HG02623 (cell line): ENCODE data around the gene GOLGA5.
A peak's percentile ranks its signal among the peaks of the same experiment; 100 is the strongest.
"Not testable (repeated sequence)": the region's sequence is repeated elsewhere in the genome, so short reads cannot be mapped to it uniquely, and the experiment has no call there.

ENCODE experiments used
- ATAC-seq: cut with Tn5 transposase; IDR thresholded peaks from one replicate; pipeline ENCODE4 v1.9.1; 2021; ENCODE audit warnings: moderate library complexity; ENCODE audit not compliant: unreplicated experiment

Gene GOLGA5, protein sequence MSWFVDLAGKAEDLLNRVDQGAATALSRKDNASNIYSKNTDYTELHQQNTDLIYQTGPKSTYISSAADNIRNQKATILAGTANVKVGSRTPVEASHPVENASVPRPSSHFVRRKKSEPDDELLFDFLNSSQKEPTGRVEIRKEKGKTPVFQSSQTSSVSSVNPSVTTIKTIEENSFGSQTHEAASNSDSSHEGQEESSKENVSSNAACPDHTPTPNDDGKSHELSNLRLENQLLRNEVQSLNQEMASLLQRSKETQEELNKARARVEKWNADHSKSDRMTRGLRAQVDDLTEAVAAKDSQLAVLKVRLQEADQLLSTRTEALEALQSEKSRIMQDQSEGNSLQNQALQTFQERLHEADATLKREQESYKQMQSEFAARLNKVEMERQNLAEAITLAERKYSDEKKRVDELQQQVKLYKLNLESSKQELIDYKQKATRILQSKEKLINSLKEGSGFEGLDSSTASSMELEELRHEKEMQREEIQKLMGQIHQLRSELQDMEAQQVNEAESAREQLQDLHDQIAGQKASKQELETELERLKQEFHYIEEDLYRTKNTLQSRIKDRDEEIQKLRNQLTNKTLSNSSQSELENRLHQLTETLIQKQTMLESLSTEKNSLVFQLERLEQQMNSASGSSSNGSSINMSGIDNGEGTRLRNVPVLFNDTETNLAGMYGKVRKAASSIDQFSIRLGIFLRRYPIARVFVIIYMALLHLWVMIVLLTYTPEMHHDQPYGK

DNA sequence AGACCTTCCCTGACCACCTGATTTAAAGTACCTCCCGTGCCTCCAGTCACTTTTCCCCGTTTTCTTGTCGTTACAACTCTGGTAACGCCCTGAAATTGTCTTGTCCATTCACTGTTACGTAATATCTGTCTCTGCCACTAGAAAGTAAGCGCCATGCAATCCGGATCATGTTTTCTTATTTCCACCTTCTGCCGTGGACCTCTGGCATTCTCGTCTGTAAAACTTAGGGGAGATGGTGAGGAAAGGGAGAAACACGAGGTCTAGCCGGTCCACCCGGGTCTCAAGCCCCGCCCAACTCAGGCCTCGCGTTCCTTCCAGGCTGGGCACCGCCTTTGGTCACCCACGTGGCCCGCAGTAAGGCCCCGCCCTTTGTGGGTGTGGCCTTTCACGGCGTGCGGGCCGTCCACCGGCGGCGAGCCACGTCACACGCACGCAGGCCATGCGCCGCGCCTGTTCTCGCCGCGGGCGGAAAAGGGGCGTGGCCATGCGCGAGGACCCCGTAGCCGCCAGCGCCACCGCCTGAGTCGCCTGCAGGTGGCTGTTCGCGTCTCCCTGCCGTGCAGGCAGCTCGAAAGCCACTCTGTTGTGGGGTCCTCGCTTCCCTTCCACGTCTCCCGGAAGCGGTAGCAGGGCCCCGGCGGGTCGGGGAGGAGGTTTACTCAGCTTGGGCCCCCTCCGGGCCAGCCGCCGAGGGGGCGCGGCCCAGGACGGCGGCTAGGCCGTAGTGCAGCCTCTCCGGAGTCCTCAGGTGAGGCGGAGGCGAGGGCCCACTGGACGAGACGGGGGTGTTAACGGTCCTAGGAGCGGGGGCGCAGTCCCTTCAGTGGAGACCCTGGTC is at the start of gene GOLGA5:
Gene GOLGA5 (plus strand): TSS at position 597 of the 838 bp plus-strand sequence. CDS start 3,133 bp downstream, outside the sequence.
- peak; percentile 94 for ATAC-seq

DNA sequence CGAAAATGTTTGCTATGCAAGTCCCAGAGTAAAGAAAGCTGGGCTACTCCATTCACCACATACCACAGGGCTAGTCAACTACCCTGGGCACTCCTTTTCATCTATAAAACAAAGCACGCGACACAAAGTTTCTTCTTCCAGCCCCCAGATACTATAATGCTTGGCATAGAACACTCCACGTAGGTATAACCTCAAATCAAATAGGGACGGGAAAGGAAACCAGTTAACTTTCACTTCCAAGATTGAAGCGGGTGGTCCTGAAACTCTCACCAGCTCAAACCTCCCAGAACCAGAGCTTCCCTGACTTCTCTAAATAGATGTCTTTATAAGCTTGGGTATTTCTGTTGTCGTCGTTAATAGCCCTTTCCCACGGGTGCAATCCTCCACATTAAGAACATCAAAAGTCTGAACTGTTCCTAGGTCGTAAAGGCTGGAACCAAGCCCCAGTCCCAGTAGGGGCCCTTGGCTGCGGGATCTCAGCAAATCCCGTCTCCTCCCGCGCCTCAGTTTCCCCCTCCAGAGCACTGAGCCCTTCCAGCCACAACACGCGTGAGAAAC is 46.3 kb upstream of the GOLGA5 start:
- ATAC-seq = peak; percentile 6

DNA sequence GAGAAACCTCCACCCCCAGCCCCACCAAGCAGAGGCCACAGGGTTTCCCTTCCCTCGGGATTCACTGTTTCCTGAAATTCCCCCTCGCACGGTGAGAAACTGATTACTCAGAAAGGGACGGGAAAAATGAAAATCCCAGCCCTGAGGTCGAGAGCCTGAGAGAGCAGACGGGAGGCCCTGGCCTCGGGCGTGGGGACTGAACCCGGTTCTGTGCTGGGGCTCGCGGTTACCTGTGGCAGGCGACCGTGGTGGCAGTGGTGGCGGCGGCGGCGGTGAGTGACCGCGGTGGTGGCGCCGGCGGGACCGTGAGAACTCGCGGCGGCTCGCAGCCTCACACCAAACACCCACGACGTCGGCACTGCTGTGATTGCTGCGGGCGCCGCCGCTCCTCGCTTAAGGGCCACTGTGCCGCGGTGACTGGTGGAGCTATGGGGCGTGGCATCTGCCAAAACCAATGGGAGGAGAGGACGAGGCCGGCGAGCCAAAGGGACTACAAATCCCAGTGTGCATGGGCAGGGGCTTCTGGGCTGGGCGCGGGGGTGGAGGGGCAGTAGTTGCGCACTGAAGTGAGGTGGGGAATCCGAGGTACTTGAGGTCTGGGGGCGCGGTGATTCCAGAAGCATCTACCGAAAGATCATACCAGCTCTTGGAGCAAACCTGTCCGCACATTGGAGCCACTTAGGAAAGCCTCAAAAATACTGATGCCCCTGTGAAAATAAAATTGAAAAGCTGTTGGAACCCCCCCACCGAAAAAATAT is 45.7 kb upstream of the GOLGA5 start, which contains the start of gene LGMN:
Gene LGMN (minus strand): TSS at position 369 of the 758 bp plus-strand sequence. CDS start 15,841 bp downstream, outside the sequence.
- ATAC-seq = peak; percentile 69

DNA sequence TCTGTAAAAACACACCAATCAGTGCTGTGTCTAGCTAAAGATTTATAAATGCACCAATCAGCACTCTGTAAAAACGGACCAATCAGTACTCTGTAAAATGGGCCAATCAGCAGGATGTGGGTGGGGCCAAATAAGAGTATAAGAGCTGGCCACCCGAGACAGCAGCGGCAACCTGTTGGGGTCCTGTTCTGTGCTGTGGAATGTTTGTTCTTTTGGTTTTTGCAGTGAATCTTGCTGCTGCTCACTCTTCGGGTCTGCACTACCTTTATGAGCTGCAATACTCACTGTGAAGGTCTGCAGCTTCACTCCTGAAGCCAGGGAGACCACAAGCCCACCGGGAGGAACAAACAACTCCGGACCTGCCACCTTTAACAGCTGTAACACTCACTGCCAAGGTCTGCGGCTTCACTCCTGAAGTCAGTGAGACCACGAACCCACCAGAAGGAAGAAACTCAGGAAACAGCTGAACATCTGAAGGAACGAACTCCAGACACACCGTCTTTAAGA is 43.8 kb upstream of the GOLGA5 start:
- not testable (repeated sequence) for ATAC-seq

DNA sequence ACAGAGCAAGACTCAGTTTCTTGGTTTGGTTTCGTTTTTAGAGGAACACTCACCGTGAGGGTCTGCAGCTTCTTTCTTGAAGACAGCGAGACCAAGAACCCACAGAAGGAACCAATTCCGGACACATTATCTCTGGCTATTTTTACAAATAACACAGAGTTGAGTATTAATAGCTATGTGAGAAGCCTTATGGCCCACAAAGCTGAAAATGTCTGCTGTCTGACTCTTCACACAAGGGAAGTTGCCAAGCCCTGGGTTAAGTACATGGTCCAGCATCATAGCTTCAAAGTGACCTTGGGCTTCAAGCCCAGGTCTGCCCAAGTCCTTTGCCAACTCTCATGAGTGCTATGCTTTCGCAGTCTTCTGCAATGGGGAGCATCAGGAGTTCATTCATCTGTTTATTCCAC is 43.1 kb upstream of the GOLGA5 start:
- ATAC-seq = no peak

DNA sequence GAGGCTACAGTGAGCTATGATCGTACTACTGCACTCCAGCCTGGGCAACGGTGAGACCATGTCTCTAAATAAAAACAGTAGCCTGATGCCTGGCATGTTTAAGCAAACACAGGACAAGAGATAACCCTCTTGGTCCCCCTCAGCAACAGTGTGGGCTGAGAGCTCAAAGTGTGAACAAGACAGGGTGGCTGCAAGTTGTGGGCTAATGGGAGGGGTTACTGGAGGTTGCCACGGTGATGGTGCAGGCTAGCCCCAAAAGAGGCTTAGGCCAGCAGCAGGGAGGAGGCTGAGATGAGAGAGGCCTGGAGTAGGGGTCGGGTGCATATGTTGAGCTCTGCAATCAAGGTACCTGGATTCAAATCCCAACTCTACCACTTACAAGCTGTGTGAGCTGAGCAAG is 42.3 kb upstream of the GOLGA5 start:
- no peak for ATAC-seq

DNA sequence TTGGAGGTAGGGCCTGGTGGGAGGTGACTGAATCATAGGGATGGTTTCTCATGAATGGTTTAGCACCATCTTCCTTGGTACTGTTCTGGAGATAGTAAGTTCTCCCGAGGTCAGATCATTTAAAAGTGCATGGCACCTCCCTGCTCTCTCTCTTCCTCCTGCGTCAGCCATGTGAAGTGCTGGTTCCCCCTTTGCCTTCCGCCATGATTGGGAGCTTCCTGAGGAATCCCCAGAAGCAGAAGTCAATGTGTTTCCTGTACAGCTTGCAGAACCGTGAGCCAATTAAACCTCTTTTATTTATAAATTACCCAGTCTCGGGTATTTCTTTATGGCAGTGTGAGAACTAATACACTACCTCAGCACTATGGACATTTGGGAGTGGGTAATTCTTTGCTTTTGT is 40.9 kb upstream of the GOLGA5 start:
- no peak for ATAC-seq

DNA sequence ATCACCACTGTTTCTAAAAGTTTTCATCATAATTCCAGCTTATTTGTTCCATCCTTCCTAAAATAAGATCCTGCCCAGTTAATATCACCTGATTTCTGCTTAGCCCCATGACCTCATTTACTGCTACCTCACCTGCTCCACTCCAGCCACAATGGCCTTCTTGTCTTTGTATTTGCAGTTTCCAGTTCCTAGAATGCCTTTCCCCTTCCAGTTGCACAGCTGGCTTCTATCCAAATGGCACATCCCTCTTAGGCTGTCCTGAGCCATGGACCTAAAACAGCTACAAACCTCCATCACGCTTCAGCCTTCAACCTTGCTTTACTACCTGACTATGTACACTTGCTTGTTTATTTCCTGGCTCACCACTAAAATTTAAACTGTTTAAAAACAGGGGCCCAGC is 39.1 kb upstream of the GOLGA5 start:
- no peak for ATAC-seq

DNA sequence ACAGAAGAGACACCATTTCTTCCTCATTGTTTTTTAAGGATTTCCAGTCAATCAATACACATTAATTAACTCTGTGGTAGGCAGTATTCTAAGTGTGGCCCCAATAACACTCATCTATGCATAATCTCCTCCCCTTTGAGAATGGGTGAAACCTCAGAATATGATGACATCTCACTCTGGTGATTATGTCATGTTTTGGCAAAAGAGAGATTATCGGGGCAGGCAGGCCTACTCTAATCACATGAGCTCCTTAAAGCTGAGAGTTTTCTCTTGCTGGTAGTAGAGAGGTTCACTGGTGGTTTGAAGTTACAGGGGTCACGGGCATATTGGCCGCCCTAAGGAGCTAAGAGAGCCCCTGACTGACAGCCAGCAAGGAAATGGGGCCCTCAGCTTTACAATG is 38.6 kb upstream of the GOLGA5 start:
- ATAC-seq = no peak

DNA sequence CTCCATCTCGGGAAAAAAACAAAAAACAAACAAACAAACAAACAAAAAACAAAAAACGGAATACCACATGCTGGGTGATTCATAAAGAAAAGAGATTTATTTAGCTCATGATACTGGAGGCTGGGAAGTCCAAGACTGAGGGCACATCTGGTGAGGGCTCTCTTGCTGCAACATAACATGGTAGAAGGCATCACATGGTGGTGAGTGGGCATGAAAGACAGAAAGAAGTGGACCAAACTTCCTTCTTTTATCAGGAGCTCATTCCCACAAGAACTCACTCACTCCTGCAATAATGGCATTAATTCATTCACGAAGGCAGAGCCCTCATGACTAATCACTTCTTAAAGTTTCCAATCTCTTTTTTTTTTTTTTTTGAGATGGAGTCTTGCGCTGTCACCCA is 37.7 kb upstream of the GOLGA5 start:
- no peak for ATAC-seq

DNA sequence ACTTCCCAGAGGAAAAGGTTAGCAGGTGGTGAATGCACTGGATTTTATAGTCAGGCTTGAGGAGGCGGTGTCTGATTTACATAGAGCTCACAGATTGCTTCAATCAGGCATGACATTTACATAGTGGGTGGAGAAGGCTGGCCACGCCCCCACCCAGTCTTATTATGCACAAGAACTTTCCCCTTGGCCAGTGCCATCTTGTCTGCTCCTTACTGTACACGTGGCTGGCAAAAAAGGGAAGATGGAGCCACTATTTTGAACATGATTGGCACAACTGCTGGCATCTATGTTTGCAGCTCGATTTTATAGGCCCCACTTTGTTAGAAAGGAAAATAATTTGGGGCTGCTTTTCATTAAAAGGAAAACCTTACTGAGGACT is 34.8 kb upstream of the GOLGA5 start:
- no peak for ATAC-seq

DNA sequence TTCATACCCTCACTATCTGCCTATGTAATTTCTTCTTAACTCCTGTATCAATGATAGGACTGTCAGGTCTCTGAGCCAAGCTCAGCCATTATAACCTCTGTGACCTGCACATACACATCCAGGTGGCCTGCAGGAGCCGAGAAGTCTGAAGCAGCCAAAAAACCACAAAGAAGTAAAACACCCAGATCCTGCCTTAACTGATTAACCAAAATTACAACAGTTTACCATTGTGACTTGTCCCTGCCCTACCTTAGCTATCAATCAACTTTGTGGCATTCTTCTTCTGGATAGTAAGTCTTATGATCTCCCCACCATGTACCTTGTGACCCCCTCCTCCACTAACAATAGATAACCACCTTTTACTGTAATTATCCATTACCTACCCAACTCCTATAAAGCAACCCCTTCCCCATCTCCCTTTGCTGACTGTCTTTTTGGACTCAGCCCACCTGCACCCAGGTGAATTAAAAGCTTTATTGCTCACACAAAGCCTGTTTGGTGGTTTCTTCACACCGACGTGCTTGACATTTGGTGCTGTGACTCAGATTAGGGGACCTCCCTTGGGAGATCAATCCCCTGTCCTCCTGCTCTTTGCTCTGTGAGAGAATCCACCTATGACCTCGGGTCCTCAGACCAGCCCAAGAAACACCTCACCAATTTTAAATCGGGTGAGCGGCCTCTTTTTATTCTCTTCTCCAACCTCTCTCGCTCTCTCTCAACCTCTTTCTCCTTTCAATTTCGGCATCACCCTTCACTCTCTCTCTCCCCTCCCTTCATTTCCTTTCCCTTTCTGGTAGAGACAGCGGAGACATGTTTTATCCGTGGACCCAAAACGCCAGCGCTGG is 34.2 kb upstream of the GOLGA5 start:
- ATAC-seq = no peak

DNA sequence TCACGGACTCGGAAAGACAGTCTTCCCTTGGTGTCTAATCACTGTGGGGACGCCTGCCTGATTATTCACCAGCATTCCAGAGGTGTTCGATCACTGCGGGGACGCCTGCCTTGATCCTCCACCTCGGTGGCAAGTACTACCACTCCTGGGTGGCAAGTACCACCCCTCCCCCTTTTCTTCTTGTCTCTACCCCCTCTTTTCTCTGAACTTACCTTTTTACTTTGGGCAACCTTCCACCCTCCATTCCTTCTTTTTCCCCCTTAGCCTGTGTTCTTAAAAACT is 33.6 kb upstream of the GOLGA5 start:
- ATAC-seq = no peak

DNA sequence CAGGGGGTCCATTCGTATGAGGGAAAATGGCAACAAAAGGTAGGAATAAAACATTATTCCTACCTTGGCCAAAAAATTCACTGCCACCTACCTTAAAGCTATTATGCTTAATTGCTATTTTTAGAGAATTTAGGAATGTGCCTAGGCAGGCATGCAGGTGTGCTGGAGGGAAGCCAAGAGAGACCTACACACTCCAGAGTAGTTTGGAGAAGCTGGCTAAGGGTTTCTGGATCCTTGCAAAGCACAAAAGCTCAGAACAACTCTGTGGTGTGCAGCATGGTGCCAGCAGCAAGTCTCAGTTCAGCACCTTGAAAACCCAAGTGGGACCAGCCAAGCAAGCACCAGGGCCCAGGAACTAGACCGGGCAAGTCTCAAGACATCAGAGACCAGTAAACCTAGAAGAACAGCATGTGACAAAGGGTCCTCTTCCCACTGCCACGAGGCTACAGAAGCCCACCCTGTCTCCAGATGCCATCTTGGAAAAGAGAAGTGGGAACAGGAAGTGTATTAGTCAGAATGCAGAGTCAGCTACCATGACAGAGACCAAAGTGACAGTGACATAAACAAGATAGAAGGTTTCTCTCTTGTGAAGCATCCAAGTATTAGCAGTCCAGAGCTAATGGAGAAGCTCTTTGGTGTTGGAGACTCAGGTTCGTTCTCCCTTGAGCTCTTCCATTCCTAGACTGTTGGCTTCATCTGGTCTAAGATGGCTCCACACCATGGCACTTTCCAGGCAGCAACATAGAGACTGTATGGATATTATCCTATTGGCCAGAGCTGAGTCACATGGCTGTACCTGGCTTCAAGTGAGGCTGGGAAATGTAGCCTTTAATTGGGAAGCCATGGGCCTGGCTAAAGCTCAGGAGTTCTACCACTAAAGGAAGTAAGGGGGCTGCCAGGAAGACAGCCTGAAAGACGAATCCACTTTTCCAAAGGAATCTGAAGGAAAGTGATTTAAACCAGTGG is 30.2 kb upstream of the GOLGA5 start:
- ATAC-seq = not testable (repeated sequence)

DNA sequence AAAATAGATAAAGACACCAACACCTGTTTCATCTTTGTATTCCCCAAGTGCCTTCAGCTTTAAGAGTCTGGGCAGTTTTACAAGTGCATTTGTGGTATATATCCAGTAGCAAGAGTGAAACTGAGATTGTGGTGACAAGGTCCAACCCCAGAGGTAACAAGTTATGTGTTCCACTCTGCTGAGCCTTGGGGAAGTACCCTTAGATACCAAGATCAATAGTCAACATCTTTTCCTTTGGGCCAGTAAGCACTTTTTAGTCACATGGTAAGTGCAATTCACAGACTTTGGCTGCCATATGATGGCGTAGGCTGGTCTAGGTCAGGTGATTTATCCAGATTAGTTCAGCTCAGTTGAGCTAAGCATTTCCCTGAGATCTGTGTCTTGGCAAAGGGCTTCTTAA is 25.9 kb upstream of the GOLGA5 start:
- ATAC-seq = peak; percentile 93

DNA sequence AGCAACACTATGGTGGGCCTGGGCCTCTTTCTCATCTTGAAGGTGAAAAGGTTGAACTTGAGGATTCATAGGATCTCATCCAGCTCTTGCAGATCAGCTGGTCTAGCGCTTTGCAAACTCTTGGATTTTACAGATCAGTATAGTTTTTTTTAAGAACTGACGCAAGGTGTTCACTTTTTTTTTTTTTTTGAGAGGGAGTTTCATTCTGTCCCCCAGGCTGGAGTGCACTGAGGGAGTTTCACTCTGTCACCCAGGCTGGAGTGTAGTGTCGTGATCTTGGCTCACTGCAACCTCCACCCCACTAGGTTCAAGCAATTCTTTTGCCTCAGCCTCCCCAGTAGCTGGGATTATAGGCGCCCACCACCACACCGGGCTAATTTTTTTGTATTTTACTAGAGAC is 25.3 kb upstream of the GOLGA5 start:
- no peak for ATAC-seq

DNA sequence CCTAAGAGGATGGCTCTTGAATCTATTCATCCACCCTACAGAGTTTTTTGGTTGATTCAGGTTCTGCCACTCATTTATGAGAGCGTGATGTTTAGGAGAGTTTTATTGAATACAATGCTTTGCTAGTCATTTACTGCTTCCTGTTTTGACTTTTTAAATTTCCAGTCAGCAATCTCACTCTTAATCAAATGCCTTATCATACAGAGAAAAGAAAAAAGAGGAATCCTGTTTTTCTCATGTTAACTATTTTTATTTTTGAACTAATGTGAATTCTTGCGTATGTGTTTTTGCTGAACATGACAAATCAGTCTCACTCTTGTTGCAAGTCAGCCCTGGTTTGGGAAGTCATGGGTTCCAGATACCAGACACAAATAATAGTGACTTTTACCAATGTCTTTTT is 23.6 kb upstream of the GOLGA5 start:
- ATAC-seq = no peak

DNA sequence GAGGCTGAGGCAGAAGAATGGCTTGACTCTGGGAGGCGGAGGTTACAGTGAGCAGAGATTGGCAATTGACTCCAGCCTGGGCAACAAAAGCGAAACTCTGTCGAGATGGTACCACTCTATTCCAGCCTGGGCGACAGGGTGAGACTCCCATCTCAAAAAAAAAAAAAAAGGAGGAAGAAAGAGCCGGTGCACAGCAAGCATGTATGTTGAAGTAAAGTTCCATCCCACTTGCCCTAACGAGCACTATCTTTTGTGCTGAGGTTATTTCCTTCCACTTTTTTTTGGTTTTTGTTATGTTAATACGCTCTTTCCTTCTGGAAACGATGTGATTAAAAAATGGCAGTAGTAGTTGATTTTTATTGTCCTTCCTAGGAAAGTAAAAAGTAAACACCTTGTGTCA is 19.5 kb upstream of the GOLGA5 start:
- ATAC-seq = no peak
